Measurements from ENCODE around the gene ZFYVE21.

GRCh38 chr14:103697206-103697602 is 18.4 kb upstream of the ZFYVE21 start:
- TF ChIP-seq CTCF (conservative IDR thresholded peaks at IDR 0.05), result no peak
- no peak for TF ChIP-seq EZH2 (IDR thresholded peaks at IDR 0.05; ENCODE audit: low read depth)
